Measurements from ENCODE around the gene PANX2. TPM values are rescaled to one million over a fixed set of nuclear protein-coding genes. Genes with fewer than 3 reads are reported as not detected.
A peak's percentile ranks its signal among the peaks of the same experiment; 100 is the strongest.

The PANX2 gene
- total and polyA plus RNA-seq, 2 of the 4 experiments (the other 2 are of a cell fraction), result 0.18 to 1.7 TPM

- intact Hi-C loops (cut with micrococcal nuclease), result no loop called here
Observed at GRCh38 chr22:50177537-50178470, 7.3 kb downstream of the PANX2 start.

More at GRCh38 chr22:50177537-50178470, 7.3 kb downstream of the PANX2 start:
- Histone ChIP-seq H4K20me1 (ENCODE audit: insufficient read depth, low read length) (no peaks in the 10 kb centered on the region), H4K5ac (ENCODE audit: low read depth, low read length) (no peak overlapping the region), H2BK120ac (ENCODE audit: low read depth, low read length) (no peak overlapping the region), H3K9ac (ENCODE audit: low read depth, low read length) (no peak overlapping the region), H2AK5ac (ENCODE audit: low read depth, low read length) (no peak overlapping the region), H2BK20ac (ENCODE audit: low read depth, low read length) (no peak overlapping the region), H3K27ac (ENCODE audit: insufficient read depth, low read length) (no peak overlapping the region), H3K9me3 (ENCODE audit: control insufficient read depth, insufficient read depth, low read length) (no peaks in the 10 kb centered on the region), H3K27me3 (ENCODE audit: control insufficient read depth, insufficient read depth, low read length) (no peaks in the 10 kb centered on the region; the same call in 1 of the 2 replicates), H3K23ac (ENCODE audit: low read depth, low read length) (no peak overlapping the region), H4K91ac (ENCODE audit: insufficient read depth, low read depth, low read length) (no peak overlapping the region), H4K8ac (ENCODE audit: low read depth in 2 of 2, low read length in 2 of 2) (no peak overlapping the region), H2BK15ac (ENCODE audit: low read depth, low read length) (no peak overlapping the region), H3K14ac (replicated peaks; ENCODE audit: low read depth, low read length) (no peak overlapping the region), H3K4ac (ENCODE audit: low read depth, low read length) (no peak overlapping the region), H3K4me2 (ENCODE audit: low read depth, low read length) (no peak overlapping the region), H2AK9ac (replicated peaks; ENCODE audit: low read depth, low read length, poor library complexity) (peak overlapping the region; percentile 19), H2AFZ (replicated peaks; ENCODE audit: low read length, poor library complexity) (no peak overlapping the region), H3K4me1 (ENCODE audit: control insufficient read depth, insufficient read depth, low read length) (no peaks in the 10 kb centered on the region), H3K36me3 (ENCODE audit: control insufficient read depth, insufficient read depth, low read length) (peaks cover 2% of the 10 kb centered on the region; the same call in 1 of the 2 replicates), H3K9me1 (ENCODE audit: insufficient read depth, low read length) (no peaks in the 10 kb centered on the region), H3K4me3 (ENCODE audit: insufficient read depth, low read depth, low read length) (no peak overlapping the region), H3K56ac (ENCODE audit: extremely low read depth, insufficient read depth, low read length) (no peak overlapping the region), H3K18ac (ENCODE audit: low read depth, low read length) (no peak overlapping the region), H2BK5ac (ENCODE audit: low read depth, low read length, poor library complexity, severe bottlenecking) (no peak overlapping the region), H3K79me1 (ENCODE audit: low read depth in 1 of 2, low read length in 2 of 2) (no peaks in the 10 kb centered on the region)
- dilution Hi-C loops (cut with HindIII; ENCODE audit: low sequenced_read_pairs, unreplicated experiment), result no loop called here
- POLR2A ChIA-PET (ENCODE audit: unreplicated experiment), result no interaction called here
- DNase-seq (no peak), ATAC-seq (ENCODE audit: low read depth) (no peak)
- in situ Hi-C loops (cut with MboI; ENCODE audit: low sequenced_read_pairs), result no loop called here
- no TSS peak for BruUV-seq (replicated peaks)
- CTCF ChIA-PET, result no interaction called here
- TF ChIP-seq BHLHE40 (IDR thresholded peaks at IDR 0.05; ENCODE audit: low read depth, low read length), result no peak
- 78% methylated on average over 46 of the region's 98 CpGs; no CpG with 5 or more reads in 1 of the 2 experiments for WGBS, 2 experiments (ENCODE audit: extremely low coverage in 2 of 2, insufficient read length in 1 of 2)

All from IMR-90 (cell line).